Endothelial cell of umbilical vein (primary cell): ENCODE measurements around the gene SSR4. TPM values are rescaled to one million over a fixed set of nuclear protein-coding genes. Genes with fewer than 3 reads are reported as not detected.
A peak's percentile ranks its signal among the peaks of the same experiment; 100 is the strongest.

Experiments used
- BruUV-seq: library from RNA; stranded (reverse); fragments of 400-500 nt; replicated peaks from 2 replicates; lab custom pipeline; 2021; lab: Mats Ljungman, UMichigan
- CTCF ChIA-PET: fragments of 300-600, 350-600 bp; sonication (Branson Sonifier 250); formaldehyde crosslinking; loops from one replicate; lab custom pipeline; 2021; ENCODE audit warnings: antibody characterized with exemption, inconsistent platforms; lab: Charles Lee
- POLR2A ChIA-PET: fragments of 300-600, 350-600 bp; sonication (Branson Sonifier 250); formaldehyde crosslinking; loops from one replicate; lab custom pipeline; 2021; ENCODE audit warnings: antibody characterized with exemption, inconsistent platforms; lab: Charles Lee
- DNase-seq: peaks from one replicate; pipeline ENCODE4 v3.0.0-alpha.2; 2011; ENCODE audit warnings: low read depth, low spot score
- FAIRE-seq: peaks from 2 replicates; lab custom pipeline; 2011; peaks lifted over from hg19 to GRCh38; lab: Jason Lieb, UNC
- H2AFZ ChIP-seq: 2 replicates; pipeline ENCODE4 v1.6.0; 2012; ENCODE audit warnings: low read depth, low read length, control low read depth, inconsistent platforms
- H3K27ac ChIP-seq: 2 replicates; pipeline ENCODE4 v1.5.1; 2011; ENCODE audit warnings: low read depth, mild to moderate bottlenecking, control low read depth, low read length, moderate library complexity; ENCODE audit not compliant: insufficient read depth
- H3K27me3 ChIP-seq, 2 experiments: 2 replicates each; pipeline versions ENCODE4 v1.6.0 to v1.6.1; 2011; ENCODE audit warnings: low read length in 2 of 2, mixed read lengths in 1 of 2; ENCODE audit not compliant: control insufficient read depth in 2 of 2, insufficient read depth in 2 of 2
- H3K36me3 ChIP-seq, 2 experiments: 2 replicates in 1 of 2; 3 replicates in 1 of 2; pipeline ENCODE4 v1.5.1; 2011; ENCODE audit warnings: low read length in 2 of 2, mild to moderate bottlenecking in 1 of 2, moderate library complexity in 1 of 2; ENCODE audit not compliant: control insufficient read depth in 2 of 2, insufficient read depth in 2 of 2; ENCODE audit errors: extremely low read depth in 1 of 2
- H3K4me1 ChIP-seq: 3 replicates; pipeline ENCODE4 v1.5.1; 2011; ENCODE audit warnings: mild to moderate bottlenecking, low read length; ENCODE audit not compliant: control insufficient read depth, insufficient read depth; ENCODE audit errors: extremely low read depth
- H3K4me2 ChIP-seq: 2 replicates; pipeline ENCODE4 v1.6.1; 2011; ENCODE audit warnings: low read length, control low read depth, mixed read lengths; ENCODE audit not compliant: insufficient read depth
- H3K4me3 ChIP-seq, 3 experiments: fragments of 200-600 bp in 1 of 3; sonication (generic), shearing (Covaris generic) in 1 of 3; replicated peaks in 1 of 3; 2 replicates each; pipeline ENCODE4 v1.5.1; 2011 to 2016; ENCODE audit warnings: control low read depth in 3 of 3, low read length in 3 of 3, mild to moderate bottlenecking in 2 of 3, inconsistent platforms in 1 of 3, low read depth in 1 of 3, moderate library complexity in 1 of 3; ENCODE audit not compliant: insufficient read depth in 1 of 3
- H3K79me2 ChIP-seq: 2 replicates; pipeline ENCODE4 v1.6.0; 2012; ENCODE audit warnings: low read length, inconsistent platforms; ENCODE audit not compliant: control insufficient read depth, insufficient read depth
- H3K9ac ChIP-seq: replicated peaks from 2 replicates; pipeline ENCODE3; 2011; ENCODE audit warnings: low read length, control low read depth; ENCODE audit not compliant: insufficient read depth; ENCODE audit errors: extremely low read depth
- H3K9me1 ChIP-seq: replicated peaks from 3 replicates; pipeline ENCODE4 v1.6.0; 2011; ENCODE audit warnings: mild to moderate bottlenecking, low read length; ENCODE audit not compliant: control insufficient read depth, insufficient read depth; ENCODE audit errors: extremely low read depth
- H3K9me3 ChIP-seq: replicated peaks from 2 replicates; pipeline ENCODE4 v1.5.1; 2012; ENCODE audit warnings: low read length, inconsistent platforms; ENCODE audit not compliant: control insufficient read depth, insufficient read depth
- H4K20me1 ChIP-seq: replicated peaks from 2 replicates; pipeline ENCODE3; 2011; ENCODE audit warnings: mild to moderate bottlenecking, low read length; ENCODE audit not compliant: control insufficient read depth, insufficient read depth; ENCODE audit errors: extremely low read depth
- EZH2 ChIP-seq: IDR thresholded peaks from 2 replicates; pipeline ENCODE4 v1.6.1; 2012; ENCODE audit warnings: borderline replicate concordance, low read depth, mild to moderate bottlenecking, moderate library complexity, low read length, inconsistent platforms; ENCODE audit not compliant: severe bottlenecking
- FOS ChIP-seq: IDR thresholded peaks from 2 replicates; pipeline ENCODE4 v1.6.1; 2011; ENCODE audit warnings: mild to moderate bottlenecking, low read length, moderate library complexity, borderline replicate concordance; ENCODE audit not compliant: insufficient read depth
- GATA2 ChIP-seq: IDR thresholded peaks from 2 replicates; pipeline ENCODE4 v1.7.0; 2011; ENCODE audit warnings: low read depth, mild to moderate bottlenecking, moderate library complexity, mixed read lengths, low read length; ENCODE audit not compliant: insufficient read length, insufficient read depth
- JUN ChIP-seq: IDR thresholded peaks from 2 replicates; pipeline ENCODE4 v1.6.1; 2011; ENCODE audit warnings: borderline replicate concordance, low read depth; ENCODE audit not compliant: insufficient read length, insufficient read depth
- MAX ChIP-seq: IDR thresholded peaks from 2 replicates; pipeline ENCODE4 v1.6.1; 2011; ENCODE audit not compliant: insufficient read depth, insufficient read length
- MYC ChIP-seq: IDR thresholded peaks from one replicate; pipeline ENCODE4 v1.6.1; 2011; ENCODE audit warnings: mild to moderate bottlenecking, low read depth, low read length
- POLR2A ChIP-seq: IDR thresholded peaks from 2 replicates; pipeline ENCODE4 v1.6.1; 2012; ENCODE audit warnings: low read depth, mild to moderate bottlenecking, control low read depth, low read length
- POLR2AphosphoS5 ChIP-seq: IDR thresholded peaks from 2 replicates; pipeline ENCODE4 v1.6.1; 2012; ENCODE audit warnings: low read depth, mild to moderate bottlenecking, control low read depth, low read length, moderate library complexity; ENCODE audit not compliant: insufficient read depth
- dilution Hi-C: fragments of 300-500 bp; cut with MboI; formaldehyde crosslinking; loops from one replicate; pipeline ENCODE4 v1.15.0; 2019; ENCODE audit warnings: low sequenced_read_pairs; ENCODE audit not compliant: extremely low pct_ligation_motif_present
- intact Hi-C: fragments of 100-400 bp; cut with micrococcal nuclease; formaldehyde crosslinking; loops from one replicate; pipeline ENCODE4 v1.10.0; 2022
- polyA plus RNA-seq, 4 experiments: library from polyadenylated mRNA; depleted of rRNA in 3 of 4; stranded (reverse) in 3 of 4; unstranded in 1 of 4; fragments of >200 nt; gene quantifications; 2 replicates each; pipeline versions ENCODE4 v1.2.1 to v1.2.3, GENCODE V29; 2011 to 2012; ENCODE audit warnings: missing spikeins in 1 of 4
- total RNA-seq: library from RNA; stranded (reverse); gene quantifications from 2 replicates; pipeline ENCODE4 v1.2.3, GENCODE V29; 2021
- TF ChIP-seq, protein P1 (sequence below), 2 donors: IDR thresholded peaks; 1 replicate in 1 of 2; 2 replicates in 1 of 2; pipeline ENCODE4 v1.5.1; 2011; ENCODE audit warnings: low read length in 2 of 2, mild to moderate bottlenecking in 2 of 2, moderate library complexity in 2 of 2, control low read depth in 1 of 2, inconsistent platforms in 1 of 2, low read depth in 1 of 2; ENCODE audit not compliant: insufficient read depth in 1 of 2; ENCODE audit errors: extremely low read depth in 1 of 2

The SSR4 gene
- total and polyA plus RNA-seq, 2 donors (not counting 3 experiments of a cell fraction or from before 2014, with no cell fraction given) = 235 to 732 TPM

- Histone ChIP-seq H3K27me3 (no peaks in the 10 kb centered on the region), H3K27ac (no peak overlapping the region), H3K4me3 (no peak overlapping the region), H3K79me2 (no peaks in the 10 kb centered on the region), H3K36me3 (peaks cover 0 to 8% of the 10 kb centered on the region in 2 experiments), H3K9me3 (no peaks in the 10 kb centered on the region), H3K4me2 (no peak overlapping the region), H3K4me1 (no peaks in the 10 kb centered on the region), H4K20me1 (no peaks in the 10 kb centered on the region), H3K9me1 (no peaks in the 10 kb centered on the region), H3K9ac (no peak overlapping the region), H2AFZ (no peak overlapping the region)
- TF ChIP-seq, protein P1, sequence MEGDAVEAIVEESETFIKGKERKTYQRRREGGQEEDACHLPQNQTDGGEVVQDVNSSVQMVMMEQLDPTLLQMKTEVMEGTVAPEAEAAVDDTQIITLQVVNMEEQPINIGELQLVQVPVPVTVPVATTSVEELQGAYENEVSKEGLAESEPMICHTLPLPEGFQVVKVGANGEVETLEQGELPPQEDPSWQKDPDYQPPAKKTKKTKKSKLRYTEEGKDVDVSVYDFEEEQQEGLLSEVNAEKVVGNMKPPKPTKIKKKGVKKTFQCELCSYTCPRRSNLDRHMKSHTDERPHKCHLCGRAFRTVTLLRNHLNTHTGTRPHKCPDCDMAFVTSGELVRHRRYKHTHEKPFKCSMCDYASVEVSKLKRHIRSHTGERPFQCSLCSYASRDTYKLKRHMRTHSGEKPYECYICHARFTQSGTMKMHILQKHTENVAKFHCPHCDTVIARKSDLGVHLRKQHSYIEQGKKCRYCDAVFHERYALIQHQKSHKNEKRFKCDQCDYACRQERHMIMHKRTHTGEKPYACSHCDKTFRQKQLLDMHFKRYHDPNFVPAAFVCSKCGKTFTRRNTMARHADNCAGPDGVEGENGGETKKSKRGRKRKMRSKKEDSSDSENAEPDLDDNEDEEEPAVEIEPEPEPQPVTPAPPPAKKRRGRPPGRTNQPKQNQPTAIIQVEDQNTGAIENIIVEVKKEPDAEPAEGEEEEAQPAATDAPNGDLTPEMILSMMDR (IDR thresholded peaks at IDR 0.05; ENCODE audit: extremely low read depth in 1 of 2, insufficient read depth in 1 of 2, low read depth in 1 of 2, low read length in 2 of 2) = peak in 1 of 2 donors; percentile 2
- no peak for TF ChIP-seq POLR2AphosphoS5
- TF ChIP-seq POLR2A = no peak
- no peak for FAIRE-seq
- dilution Hi-C loops (no loop called here), intact Hi-C loops (no loop called here)
- POLR2A ChIA-PET = no interaction called here
- no TSS peak for BruUV-seq
- no peak for DNase-seq
- CTCF ChIA-PET = interaction anchor here (1.0 to 1.2 kb wide), 2 partner anchors 11 to 95 kb away, joined by 3 read pairs; partner anchors contain the start of gene SLC6A8
These were observed 12.2 kb upstream of the SSR4 start for GRCh38 chrX:153782313-153782712.

DNA sequence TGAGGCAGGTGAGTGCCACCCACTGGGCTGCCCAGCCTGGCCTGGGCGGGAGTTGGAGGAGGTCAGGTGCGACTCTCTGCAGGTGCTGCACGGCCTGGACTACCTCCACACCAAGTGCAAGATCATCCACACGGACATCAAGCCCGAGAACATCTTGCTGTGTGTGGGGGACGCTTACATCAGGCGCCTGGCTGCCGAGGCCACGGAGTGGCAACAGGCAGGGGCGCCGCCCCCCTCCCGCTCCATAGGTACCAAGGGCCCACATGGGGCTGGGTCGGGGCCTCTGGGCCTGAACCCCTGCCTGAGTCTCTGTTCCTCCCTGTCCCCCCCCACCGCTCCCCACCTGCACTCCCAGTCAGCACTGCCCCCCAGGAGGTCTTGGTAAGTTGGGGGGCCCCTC is 11.6 kb upstream of the SSR4 start:
- Histone ChIP-seq H3K4me2 (no peak overlapping the region), H2AFZ (no peak overlapping the region), H3K36me3 (peaks cover 0 to 10% of the 10 kb centered on the region in 2 experiments), H3K27me3 (no peaks in the 10 kb centered on the region), H3K9ac (no peak overlapping the region), H3K4me3 (no peak overlapping the region), H3K4me1 (no peaks in the 10 kb centered on the region), H3K27ac (no peak overlapping the region), H3K9me3 (no peaks in the 10 kb centered on the region), H3K79me2 (no peaks in the 10 kb centered on the region), H3K9me1 (no peaks in the 10 kb centered on the region), H4K20me1 (no peaks in the 10 kb centered on the region)
- TF ChIP-seq, protein P1 (IDR thresholded peaks at IDR 0.05; ENCODE audit: extremely low read depth in 1 of 2, insufficient read depth in 1 of 2, low read depth in 1 of 2, low read length in 2 of 2) = no peak
- TF ChIP-seq EZH2 (no peak), MAX (no peak), POLR2AphosphoS5 (no peak), JUN (no peak), MYC (no peak), GATA2 (no peak), POLR2A (no peak), FOS (no peak)
- POLR2A ChIA-PET = no interaction called here
- DNase-seq (no peak), FAIRE-seq (no peak)
- intact Hi-C loops (no loop called here), dilution Hi-C loops (no loop called here)
- CTCF ChIA-PET = interaction anchor here (1.0 to 1.2 kb wide), 2 partner anchors 11 to 96 kb away, joined by 3 read pairs; partner anchors contain the start of gene SLC6A8
- no TSS peak for BruUV-seq
